ENCODE data around the gene LINGO4. TPM values are rescaled to one million over a fixed set of nuclear protein-coding genes. Genes with fewer than 3 reads are reported as not detected.

The LINGO4 gene, protein sequence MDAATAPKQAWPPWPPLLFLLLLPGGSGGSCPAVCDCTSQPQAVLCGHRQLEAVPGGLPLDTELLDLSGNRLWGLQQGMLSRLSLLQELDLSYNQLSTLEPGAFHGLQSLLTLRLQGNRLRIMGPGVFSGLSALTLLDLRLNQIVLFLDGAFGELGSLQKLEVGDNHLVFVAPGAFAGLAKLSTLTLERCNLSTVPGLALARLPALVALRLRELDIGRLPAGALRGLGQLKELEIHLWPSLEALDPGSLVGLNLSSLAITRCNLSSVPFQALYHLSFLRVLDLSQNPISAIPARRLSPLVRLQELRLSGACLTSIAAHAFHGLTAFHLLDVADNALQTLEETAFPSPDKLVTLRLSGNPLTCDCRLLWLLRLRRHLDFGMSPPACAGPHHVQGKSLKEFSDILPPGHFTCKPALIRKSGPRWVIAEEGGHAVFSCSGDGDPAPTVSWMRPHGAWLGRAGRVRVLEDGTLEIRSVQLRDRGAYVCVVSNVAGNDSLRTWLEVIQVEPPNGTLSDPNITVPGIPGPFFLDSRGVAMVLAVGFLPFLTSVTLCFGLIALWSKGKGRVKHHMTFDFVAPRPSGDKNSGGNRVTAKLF
- total RNA-seq = 0.68 TPM
- long read RNA-seq = 0 reads

DNA sequence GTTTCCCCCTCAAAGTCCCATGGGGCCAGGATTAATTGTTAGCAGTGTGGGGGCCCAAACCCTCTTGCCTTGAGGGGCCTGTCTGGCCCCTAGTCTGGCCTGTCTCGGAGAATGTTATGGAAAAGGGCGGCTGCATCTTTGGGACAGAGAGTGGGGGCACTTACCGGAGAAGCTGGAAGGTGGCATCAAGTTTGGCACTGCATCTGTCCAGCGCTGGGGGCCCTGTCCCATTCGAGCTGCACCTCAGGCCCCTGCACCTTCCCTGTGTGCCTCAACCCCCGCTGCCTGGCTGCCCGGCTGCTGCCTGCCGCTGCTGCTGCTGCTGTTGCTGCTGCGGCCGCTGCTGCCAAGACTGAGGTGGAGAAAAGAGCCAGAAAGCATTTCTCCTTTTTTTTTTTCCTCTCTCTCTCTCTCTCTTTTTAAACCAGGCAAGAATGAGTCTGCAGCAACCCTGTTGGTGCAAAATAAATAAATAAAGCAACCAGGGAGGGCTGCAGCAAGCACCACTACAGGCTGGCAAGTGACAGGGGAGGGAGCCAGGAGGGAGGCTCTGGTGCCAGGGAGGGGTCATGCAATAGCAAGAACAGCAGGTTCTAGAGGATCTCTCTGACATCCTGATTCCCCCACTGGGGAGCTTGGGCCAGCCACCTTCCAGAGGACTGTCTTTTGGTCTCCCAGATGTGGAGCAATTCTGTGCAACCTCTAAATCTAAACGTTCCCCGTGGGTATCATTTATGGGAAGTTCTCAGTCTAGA lies at the start of gene LINGO4:
Gene LINGO4 (minus strand): TSS at position 354 of the 755 bp plus-strand sequence. CDS start 2,715 bp downstream, outside the sequence.
- DNase-seq (ENCODE audit: missing footprints) (no peak), ATAC-seq (no peak)
- intact Hi-C loops (cut with DNase I) = no loop called here

DNA sequence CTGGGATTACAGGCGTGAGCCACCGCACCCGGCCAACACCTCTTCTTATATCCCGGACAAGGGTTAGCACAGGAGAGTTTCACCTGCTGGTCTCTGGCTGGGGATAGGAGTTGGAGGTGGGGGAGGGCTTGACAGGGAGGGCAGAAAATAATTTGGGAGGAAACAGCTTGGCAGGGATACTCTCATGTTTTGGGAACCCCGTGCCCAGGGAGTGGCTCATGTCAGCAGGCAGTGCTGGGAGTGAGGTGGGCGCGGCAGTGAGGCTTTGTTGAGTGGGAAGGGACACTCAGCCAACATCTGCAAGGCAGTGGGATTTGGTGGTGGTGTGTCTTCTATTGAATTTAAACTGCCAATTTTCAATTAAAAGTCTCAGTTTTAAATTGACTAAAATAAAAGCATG lies 49.4 kb upstream of the LINGO4 start:
- DNase-seq (ENCODE audit: missing footprints) (no peak), ATAC-seq (no peak)
- intact Hi-C loops (cut with DNase I) = no loop called here

DNA sequence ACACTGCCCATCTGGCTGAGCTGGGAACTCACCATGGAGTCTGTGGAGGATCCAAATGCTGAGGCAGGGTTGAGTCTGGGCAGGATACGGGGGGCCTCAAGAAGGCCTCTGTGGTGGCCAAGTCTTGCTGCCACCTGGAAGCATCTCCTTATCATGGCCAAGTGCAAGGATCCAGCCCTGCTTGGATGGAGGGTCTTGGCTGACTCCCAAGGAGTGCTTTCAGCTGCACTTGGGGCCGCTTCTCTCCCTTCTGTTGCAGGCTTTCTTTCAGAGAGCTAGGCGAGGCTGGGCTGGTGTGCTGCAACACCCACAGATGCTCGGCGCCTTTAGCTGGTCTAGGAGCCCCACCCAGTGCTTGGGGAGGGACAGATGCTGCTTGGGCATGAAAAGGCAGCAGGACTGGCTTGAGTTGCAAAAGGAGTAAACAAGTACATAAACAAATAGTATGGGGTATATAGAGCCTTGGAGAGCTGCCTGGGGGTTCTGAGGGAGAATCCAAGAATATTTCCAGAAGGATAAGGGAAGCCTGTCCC lies 48.3 kb upstream of the LINGO4 start, which contains the start of gene THEM5:
Gene THEM5 (minus strand): TSS at position 302 of the 533 bp plus-strand sequence. CDS start 147 bp downstream, at position 155.
- intact Hi-C loops (cut with DNase I) = no loop called here

DNA sequence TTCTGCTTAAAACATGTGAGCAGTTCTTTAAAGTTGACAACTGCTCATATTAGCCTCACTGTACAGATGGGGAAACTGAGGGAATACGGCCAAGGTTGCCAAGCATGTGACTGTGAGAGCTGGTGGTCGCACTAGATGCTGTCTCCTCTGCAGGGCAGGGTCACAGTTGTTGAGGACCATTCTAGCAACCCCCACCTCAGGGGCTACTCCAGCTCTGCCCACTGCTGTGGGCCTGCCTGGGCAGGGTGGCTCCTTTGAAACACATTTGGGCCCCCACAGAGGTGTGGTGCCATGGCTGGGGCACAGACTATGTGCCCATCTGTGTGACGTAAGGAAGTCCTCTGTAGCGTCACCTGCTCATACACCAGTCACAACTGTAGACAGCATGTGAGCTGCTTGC lies 47.5 kb upstream of the LINGO4 start:
- ATAC-seq (no peak), DNase-seq (ENCODE audit: missing footprints) (no peak)
- intact Hi-C loops (cut with DNase I) = no loop called here

More for the DNA sequence above, 48.3 kb upstream of the LINGO4 start, which contains the start of gene THEM5:
- DNase-seq (ENCODE audit: missing footprints) (no peak), ATAC-seq (no peak)

DNA sequence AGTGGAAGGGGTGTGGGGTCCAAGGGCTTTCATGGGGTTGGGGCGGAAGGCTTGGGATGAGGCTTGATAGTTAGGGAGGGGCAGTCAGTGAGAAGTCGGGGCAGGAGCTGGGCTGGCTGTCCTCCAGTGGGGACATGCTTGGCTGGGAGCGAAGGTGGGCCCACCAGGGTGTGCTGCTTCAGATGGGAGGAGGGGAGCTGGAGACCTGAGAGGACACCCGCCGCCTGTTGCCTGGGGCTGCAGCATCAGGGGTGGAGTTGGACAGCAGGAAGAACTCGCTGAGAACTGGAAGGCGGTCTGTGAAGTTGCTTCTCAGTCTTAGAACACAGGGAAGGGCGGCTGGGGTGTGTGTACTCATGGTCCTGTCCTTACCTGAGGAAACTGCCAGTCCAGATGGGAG lies 46.7 kb upstream of the LINGO4 start:
- intact Hi-C loops (cut with DNase I) = no loop called here
- DNase-seq (ENCODE audit: missing footprints) = no peak
- ATAC-seq = no peak

DNA sequence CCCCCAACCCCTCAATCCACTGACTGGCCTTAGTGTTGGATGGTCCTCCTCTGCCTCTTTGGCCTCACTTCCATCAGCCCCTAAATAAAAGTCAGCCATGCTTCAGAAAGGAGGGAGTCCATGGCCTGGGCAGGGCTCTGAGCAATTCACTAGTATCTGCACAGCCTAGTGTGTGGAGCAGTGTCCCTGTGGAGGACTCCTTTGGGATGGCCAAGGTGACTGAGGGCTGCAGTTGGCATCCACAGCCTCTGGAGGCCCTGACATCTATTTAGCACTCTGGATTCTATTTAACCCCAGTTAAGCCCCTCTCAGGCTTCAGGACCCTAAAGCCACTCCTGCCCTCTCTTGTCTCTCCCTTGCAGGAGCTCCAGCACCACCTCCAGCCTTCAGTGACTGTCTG lies 44.7 kb upstream of the LINGO4 start:
- intact Hi-C loops (cut with DNase I) = no loop called here
- no peak for ATAC-seq
- DNase-seq (ENCODE audit: missing footprints) = no peak

DNA sequence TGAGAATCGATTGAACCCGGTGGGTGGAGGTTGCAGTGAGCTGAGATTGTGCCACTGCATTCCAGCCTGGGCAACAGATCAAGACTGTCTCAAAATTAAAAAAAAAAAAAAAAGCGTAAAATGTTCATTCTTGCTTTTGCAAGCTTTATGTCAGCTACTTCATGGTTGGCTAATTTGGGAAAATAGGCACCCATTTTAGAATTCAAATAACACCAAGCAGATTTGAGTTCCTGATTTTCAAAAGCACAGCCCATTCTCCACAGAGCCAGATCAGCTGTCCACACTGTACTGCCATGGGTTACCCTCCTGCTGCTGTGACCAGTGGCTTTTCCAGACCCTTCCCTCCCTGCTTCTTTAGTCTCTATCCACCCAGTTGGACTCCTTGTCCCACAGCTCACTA lies 43.9 kb upstream of the LINGO4 start:
- intact Hi-C loops (cut with DNase I) = no loop called here
- no peak for ATAC-seq
- no peak for DNase-seq (ENCODE audit: missing footprints)

DNA sequence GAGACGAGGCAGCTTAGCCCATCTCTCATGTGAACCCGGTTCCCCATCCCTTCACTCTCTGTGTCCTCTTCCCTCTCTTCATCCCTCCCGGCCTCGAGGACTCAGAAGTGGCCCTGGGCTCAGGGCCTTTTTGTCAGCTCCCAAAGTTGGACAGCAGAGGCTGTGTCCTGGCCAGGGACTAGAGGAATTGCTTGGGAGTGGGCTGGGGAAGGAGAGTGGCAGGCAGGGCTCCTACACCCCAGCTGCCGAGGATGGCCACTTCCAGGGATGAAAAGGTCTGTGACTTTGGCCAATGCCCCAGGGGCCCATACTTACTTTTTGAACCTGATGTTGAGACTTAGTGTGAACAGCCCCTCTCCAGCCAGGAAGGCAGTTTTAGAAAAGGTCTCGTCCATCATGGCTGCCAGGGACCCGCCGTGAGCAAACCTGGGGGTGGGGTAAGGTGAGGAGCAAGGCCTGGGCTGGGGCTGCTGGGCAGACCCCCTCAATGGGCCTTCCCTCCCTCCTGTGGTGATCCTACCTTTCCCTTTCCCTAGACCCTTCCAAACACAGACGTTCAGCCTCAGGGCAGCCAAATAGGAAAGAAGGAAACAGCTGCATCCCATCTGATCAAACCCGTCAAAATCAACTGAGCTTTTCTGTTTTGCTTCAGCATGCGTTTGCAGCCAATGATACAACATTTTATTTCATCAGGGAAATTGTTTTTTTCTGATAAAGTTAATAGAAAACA lies 42.8 kb upstream of the LINGO4 start:
- DNase-seq (ENCODE audit: missing footprints) (no peak), ATAC-seq (peak; percentile 40)
- intact Hi-C loops (cut with DNase I) = no loop called here

DNA sequence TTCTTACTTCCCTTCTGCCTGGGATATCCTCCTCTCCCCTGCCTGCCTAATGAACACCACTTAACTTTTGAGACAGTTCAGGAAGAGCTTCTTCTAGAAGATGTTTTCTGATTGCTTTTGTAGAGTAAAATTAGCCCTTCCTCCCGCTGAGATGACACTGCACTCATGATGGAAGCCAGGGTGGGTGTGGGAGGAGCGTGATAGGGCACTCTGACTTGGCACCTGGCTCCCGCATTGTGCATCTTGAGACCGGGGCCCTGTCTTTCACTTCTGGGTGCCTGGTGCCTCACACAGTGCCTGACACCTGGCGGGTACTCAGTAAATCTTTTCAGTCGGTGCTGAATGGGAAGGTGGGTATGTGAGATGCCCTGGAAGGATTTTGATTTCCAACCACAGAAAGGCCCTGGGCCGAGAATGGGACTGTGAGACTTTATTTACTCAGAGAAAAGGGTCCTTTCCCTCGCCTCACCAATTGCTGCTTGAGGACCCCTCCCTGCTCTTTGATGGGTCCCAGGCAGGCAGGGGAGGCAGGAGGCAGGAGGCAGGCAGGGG lies 41.5 kb upstream of the LINGO4 start:
- ATAC-seq (no peak), DNase-seq (ENCODE audit: missing footprints) (no peak)
- intact Hi-C loops (cut with DNase I) = no loop called here

DNA sequence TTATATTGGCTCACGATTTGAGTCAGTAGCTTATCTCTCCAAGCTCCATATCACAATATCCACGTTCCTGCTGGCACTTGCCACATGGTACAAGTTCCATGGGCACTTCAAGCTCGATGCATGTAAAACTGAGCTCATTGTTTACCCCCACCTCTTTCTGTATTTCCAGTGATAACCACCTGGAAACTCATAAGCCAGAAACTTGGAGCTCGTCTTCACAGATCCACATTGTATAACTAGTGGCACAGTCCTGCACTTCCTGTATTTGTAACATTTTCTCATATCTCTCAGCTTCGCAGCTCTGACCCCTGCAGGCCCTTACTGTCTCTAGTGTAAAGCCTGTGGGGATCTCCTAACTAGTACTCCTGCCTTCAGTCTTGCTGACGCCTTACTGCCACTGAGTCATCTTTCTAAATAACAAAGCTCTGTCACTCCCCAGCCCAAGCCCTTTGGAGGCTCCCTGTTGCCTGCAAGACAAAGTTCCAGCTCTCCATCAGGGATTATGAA lies 40.9 kb upstream of the LINGO4 start:
- ATAC-seq (no peak), DNase-seq (ENCODE audit: missing footprints) (no peak)
- intact Hi-C loops (cut with DNase I) = no loop called here

DNA sequence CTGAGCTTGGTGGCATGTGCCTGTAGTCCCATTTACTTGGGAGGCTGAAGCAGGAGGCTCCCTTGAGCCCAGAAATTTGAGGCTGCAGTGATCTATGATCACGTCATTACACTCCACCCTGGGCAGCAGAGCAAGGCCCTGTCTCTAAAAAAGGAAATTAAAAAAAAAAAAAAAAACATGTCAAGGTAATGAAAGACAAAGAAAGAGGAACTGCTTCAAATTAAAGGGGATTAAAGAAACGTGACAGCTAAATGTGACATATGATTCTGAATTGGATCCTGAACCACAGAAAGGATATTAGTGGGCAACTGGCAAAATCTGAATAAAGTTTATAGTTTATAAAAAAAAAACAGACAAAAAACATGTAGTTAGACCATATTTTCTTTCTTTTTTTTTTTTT lies 38.2 kb upstream of the LINGO4 start:
- intact Hi-C loops (cut with DNase I) = no loop called here
- no peak for ATAC-seq
- DNase-seq (ENCODE audit: missing footprints) = no peak

DNA sequence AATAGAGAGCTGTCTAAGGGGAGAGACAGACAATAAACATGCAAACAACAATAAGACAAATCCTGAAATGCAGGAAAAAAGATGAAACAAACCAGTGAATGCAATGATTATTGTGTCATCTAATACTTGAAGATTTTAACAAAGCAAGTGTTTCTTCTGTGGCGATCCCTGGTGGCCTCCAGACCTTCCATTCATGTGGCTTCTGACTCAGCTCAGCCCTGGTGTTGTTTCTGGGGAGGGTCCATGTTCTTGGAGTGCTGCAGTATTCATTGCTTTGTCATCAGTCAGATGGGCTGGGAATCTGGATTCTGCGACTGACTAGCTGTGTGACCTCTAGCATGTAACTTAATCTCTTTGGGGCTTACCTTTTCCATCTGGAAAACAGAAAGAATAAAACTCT lies 35.9 kb upstream of the LINGO4 start:
- intact Hi-C loops (cut with DNase I) = no loop called here
- no peak for DNase-seq (ENCODE audit: missing footprints)

DNA sequence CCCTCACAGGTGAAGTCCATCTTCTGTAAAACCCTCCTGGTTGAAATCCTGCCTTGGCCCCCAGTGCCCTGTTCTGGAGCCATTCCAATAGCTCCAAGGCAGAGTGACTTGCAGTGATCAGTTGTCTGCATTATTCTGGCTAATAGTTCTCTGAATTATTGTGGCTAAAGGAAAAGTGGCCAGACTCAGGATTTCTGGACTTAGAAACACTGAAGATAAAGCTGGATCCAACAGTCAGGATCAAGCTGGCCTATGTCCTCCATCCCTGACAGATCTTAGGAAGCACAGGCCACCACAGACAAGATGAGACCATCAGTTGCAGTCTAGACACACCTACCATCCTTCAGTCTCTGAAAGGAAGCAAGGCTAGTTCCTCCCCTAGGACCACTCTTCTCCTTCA lies 35.2 kb upstream of the LINGO4 start:
- no peak for DNase-seq (ENCODE audit: missing footprints)
- intact Hi-C loops (cut with DNase I) = no loop called here
- no peak for ATAC-seq

More for the DNA sequence above, 35.9 kb upstream of the LINGO4 start:
- no peak for ATAC-seq

DNA sequence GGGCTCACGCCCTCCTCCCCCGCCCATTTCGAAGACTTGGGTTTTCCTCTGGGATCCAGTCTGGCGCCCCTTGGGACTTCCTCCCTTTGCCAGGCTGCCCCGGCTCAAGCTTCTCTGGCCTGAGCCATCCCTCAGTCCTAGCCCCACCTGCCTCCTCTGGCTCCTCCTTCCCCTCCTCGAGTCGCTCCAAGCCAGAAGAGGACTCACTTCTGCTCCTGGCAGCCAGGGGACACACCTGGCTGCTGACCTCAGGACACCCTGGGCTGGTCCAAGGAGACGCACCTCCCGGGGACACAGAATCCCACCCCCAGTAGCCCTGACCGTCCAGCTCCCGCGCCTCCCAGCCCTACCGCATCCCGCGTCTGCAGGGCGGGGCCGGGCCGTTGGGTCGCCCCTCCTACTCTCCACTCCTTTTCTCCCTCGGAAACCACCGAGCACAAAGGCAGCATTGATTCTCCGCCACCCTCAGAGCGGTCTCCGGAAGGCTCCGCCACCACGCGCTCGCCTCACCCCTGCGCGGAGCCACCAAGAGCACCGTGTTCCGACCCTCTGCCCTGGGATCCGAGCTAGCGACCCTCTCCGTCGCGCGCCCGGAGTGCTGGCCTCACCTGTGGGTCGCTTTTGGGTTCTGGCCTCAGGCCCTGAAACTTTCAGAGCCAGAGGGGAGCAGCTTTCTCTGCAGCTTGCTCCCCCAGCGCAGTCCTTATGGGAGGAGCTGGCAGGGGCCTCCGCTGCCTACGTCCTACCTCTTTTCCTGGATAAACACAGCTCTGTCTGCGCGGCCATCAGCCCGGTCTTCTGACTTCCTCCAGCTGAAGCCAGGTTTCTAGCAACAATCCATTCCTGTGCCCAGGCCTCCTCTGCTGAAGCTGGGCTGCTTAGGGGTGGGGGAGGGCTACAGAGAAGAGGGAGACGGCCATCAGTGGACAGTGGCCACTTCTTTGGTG lies 34.5 kb upstream of the LINGO4 start, which contains the start of gene C2CD4D:
Gene C2CD4D (minus strand): TSS at position 364 of the 947 bp plus-strand sequence. CDS start 831 bp downstream, outside the sequence.
- ATAC-seq (peak; percentile 82), DNase-seq (ENCODE audit: missing footprints) (no peak)
- intact Hi-C loops (cut with DNase I) = loop anchor here (5.0 to 10.0 kb wide), 2 partner anchors 245 to 302 kb away; no protein-coding TSS in a partner anchor

DNA sequence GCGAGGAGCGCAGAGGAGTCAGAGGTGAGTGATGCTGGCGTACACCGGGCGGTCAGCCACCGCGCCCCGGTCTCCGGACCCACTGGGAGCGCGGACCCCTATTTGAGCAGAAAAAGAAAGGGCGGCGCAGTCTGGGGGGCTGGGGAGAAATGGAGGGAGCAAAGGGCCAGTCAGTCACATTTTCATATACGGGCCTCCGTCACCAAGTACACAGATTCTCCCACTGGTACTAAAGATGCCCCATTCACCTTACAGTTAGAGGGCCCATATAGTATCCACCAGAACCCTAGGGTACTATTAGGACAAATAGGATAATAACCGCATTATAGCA lies 33.8 kb upstream of the LINGO4 start:
- DNase-seq (ENCODE audit: missing footprints) (no peak), ATAC-seq (no peak)
- intact Hi-C loops (cut with DNase I) = loop anchor here (5.0 to 10.0 kb wide), 2 partner anchors 244 to 302 kb away; no protein-coding TSS in a partner anchor

DNA sequence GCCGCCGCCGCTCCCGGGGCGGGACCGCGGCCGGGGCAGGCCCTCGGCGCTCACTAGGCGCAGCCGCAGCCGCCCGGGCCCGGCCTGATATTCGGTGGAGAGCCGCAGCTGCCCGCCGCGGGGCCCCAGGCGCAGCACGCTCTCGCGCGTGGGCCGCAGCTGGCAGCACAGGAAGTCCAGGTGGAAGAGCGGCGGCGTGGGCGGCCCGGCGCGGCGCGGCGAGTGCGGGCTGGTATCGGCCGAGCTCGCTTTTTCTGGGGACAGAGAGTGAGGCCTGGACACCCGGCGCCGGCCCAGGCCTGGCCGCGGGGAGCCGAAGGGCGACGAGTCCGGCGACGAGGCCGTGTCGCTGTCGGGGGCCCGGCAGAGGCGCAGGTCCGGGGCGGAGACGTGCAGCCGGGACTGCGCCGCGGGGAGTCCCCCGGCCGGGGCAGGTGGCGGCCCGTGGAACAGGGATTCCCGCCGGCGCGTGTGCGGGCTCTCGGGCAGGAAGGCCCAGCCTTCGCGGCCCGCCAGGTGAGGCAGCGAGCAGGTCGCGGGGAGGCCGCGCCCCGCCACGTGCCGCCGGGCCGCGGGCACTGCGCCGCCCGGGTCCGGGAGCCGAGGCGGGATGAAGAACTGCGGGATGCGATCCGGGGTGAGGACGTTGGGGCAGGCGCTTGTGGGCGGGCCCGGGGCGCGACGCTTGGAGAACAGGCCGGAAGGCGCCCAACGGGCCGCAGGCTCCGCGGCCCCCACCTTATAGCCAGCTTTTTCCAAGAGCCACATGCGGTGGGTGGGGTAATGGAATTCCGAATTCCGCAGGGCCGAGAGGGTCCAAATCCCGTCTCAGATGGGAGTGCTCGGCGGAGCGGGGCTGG lies 33.2 kb upstream of the LINGO4 start:
- intact Hi-C loops (cut with DNase I) = loop anchor here (5.0 to 10.0 kb wide), 2 partner anchors 244 to 301 kb away; no protein-coding TSS in a partner anchor
- peak; percentile 30 for ATAC-seq
- DNase-seq (ENCODE audit: missing footprints) = no peak

Measured in Right ventricle myocardium inferior (tissue), 1 donor.